ENCODE results near the gene EPS8L3.

EPS8L3 gene

GRCh38 chr1:109764561-109765482, 1.1 kb upstream of the EPS8L3 start:
- no peak overlapping the region for H3K4me3 ChIP-seq (ENCODE audit: low read depth, low read length)
- TF ChIP-seq CTCF (IDR thresholded peaks at IDR 0.05; ENCODE audit: low read depth, low read length): no peak
- DNase-seq (ENCODE audit: low read depth): no peak

- DNase-seq (ENCODE audit: low read depth): peak; percentile 83
- TF ChIP-seq MAX (IDR thresholded peaks at IDR 0.05; ENCODE audit: low read depth, low read length): peak; percentile 40; the same call in 1 of the 2 replicates
- peak; percentile 44; the same call in 1 of the 2 replicates for TF ChIP-seq MYC (IDR thresholded peaks at IDR 0.05; ENCODE audit: low read depth, low read length)
- no peak for TF ChIP-seq CTCF (IDR thresholded peaks at IDR 0.05; ENCODE audit: low read depth, low read length)
- no peak overlapping the region for H3K4me3 ChIP-seq (ENCODE audit: low read depth, low read length)
These were observed 690 bp downstream of the EPS8L3 start for GRCh38 chr1:109762821-109763645.

GRCh38 chr1:109762039-109762585, 1.6 kb downstream of the EPS8L3 start:
- no peak for TF ChIP-seq MAX (IDR thresholded peaks at IDR 0.05; ENCODE audit: low read depth, low read length)
- no peak overlapping the region for H3K4me3 ChIP-seq (ENCODE audit: low read depth, low read length)
- DNase-seq (ENCODE audit: low read depth): no peak

GRCh38 chr1:109761227-109762038, 2.3 kb downstream of the EPS8L3 start:
- no peak for DNase-seq (ENCODE audit: low read depth)
- no peak for TF ChIP-seq MYC (IDR thresholded peaks at IDR 0.05; ENCODE audit: low read depth, low read length)
- no peak for TF ChIP-seq MAX (IDR thresholded peaks at IDR 0.05; ENCODE audit: low read depth, low read length)
- TF ChIP-seq POLR2A (IDR thresholded peaks at IDR 0.05; ENCODE audit: extremely low read depth, insufficient read length): no peak
- no peak for TF ChIP-seq CTCF (IDR thresholded peaks at IDR 0.05; ENCODE audit: low read depth, low read length)
- H3K4me3 ChIP-seq (ENCODE audit: low read depth, low read length): no peak overlapping the region

GRCh38 chr1:109760581-109761226, 3.0 kb downstream of the EPS8L3 start:
- H3K4me3 ChIP-seq (ENCODE audit: low read depth, low read length): no peak overlapping the region
- TF ChIP-seq MYC (IDR thresholded peaks at IDR 0.05; ENCODE audit: low read depth, low read length) (no peak), MAX (IDR thresholded peaks at IDR 0.05; ENCODE audit: low read depth, low read length) (no peak), POLR2A (IDR thresholded peaks at IDR 0.05; ENCODE audit: extremely low read depth, insufficient read length) (no peak), CTCF (IDR thresholded peaks at IDR 0.05; ENCODE audit: low read depth, low read length) (no peak)
- DNase-seq (ENCODE audit: low read depth): no peak
